Non-pigmented ciliary epithelial cell (primary cell): ENCODE results near the gene TOX3.

ENCODE experiments used
- DNase-seq: peaks from one replicate; pipeline ENCODE4 v3.0.0-alpha.2; 2010; ENCODE audit warnings: low read depth

The TOX3 gene

DNA sequence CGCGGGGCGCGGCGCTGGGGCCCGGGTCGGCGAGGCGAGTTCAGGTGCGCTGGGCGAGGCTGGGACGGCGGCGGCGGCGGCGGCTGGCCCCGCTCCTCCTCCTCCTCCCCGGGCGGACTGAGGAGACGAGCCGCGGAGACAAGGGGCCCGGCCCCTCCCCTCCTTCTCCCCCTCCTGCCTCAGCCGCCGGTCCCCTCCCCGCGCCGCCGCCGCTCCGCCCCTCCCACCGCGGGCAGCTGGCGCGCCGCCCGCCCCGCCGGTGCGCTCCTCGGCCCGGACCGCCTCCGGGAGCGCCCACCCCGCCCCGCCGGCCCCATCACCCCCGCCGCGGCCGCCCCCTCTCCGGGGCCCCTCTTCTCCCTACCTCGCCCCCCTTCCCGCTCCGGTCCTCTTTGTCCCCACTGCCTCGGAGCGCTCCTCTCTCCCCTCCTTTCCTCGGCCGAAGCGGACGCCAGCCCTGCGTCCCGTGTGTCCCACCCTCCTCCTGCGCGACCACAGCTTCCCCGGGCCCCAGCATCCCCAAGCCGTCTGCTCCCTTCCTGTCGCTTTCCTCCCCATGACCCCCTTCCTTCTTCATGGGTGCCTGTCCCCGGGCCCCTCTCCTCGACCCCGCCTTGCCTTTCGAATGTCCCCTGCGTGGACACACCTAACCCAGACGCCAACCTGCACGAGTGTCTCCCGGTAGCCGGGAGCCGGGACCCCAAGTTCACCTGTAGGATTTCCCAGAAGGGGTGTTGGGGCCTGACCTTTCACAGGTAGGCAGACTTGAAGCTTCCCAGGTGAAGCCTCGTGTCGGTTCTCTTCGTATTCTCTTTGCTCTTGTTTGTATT is at the start of gene TOX3:
Gene TOX3 (minus strand): TSS at position 140 of the 830 bp plus-strand sequence. CDS start 420 bp downstream, outside the sequence.
- no peak for DNase-seq

DNA sequence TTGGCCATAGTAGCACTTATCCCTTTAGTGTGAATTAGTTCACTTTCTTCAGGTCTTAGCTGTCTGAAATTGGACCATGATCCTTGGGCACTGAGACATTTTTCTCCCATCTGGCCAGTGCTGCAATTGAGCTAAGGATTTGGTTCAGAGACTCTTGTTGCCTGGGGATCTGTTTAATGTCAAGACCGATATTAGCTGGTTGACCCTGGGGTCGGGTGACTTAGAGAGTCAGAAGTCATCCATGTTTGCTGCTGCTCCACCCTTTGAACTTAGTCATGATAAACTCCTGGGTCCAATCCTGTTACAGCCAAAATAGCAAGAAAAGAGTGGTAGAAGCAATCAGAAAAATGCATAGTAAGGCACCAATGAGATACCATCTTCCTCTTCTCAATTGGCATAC is 45.8 kb upstream of the TOX3 start:
- no peak for DNase-seq

DNA sequence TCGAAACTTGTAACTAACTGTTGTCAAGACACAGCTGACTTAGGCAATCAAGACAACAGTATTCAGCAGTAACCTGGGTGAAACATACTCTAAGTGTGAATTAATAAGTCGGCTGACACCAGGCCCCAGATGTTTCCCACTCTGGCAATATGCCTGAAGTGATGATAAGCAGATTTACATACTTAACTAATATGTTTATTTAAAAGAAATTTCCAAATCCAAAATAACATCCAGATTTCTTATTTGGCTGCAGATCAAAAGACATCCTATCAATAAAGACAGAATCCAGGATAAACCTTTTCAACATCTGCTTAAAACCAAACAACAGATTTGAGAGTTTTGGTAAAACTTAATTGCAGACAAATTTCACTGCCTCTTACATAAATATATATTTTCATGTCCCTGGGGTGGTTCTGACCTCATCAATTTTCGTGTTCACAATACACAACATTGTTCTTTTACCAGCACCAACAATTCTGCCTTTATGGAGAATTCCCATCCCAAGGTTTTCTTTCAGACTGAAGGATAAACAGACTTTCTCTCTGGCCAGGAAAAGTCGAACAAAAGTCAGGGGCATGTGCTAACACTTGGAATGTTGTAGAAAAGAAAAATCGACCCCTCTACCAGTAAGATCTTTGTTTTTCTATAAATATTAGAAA is 45.1 kb upstream of the TOX3 start:
- DNase-seq: no peak

DNA sequence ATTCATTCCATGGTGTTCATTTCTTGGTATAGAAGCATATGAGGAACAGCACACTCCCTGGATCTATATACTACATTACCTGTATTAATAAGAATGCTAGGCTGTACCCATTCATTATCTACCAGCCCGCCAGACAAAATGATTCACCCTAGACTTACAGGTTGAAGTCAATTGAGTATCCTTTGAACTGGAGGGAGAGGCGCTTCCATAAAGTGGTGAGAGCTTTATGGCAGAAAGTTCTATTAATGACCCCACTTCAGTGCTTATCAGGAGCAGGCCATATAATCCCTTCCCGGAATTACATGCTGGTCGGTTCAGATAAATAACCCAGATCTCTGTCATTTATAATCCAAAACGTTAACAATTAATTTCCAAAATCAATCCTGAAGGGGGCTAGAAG is 44.5 kb upstream of the TOX3 start:
- DNase-seq: no peak

DNA sequence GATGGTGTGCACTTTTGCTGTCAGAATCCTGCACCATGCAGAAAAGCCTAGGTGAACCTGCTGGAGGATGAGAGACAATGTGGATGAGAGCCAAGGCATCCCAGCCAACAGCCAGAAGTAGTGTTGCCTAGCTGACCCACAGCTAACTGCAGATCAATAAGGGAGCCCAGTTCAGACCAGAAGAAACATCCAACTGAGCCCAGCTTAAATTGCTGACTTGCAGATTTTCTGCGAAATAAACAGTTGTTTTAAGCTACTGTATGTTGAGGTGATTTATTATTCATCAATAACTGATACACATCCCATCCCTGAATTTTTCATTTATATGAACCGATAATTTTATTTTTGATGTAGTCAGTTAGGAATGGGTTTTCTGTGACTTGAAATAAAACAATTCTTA is 39.2 kb upstream of the TOX3 start:
- DNase-seq: no peak

DNA sequence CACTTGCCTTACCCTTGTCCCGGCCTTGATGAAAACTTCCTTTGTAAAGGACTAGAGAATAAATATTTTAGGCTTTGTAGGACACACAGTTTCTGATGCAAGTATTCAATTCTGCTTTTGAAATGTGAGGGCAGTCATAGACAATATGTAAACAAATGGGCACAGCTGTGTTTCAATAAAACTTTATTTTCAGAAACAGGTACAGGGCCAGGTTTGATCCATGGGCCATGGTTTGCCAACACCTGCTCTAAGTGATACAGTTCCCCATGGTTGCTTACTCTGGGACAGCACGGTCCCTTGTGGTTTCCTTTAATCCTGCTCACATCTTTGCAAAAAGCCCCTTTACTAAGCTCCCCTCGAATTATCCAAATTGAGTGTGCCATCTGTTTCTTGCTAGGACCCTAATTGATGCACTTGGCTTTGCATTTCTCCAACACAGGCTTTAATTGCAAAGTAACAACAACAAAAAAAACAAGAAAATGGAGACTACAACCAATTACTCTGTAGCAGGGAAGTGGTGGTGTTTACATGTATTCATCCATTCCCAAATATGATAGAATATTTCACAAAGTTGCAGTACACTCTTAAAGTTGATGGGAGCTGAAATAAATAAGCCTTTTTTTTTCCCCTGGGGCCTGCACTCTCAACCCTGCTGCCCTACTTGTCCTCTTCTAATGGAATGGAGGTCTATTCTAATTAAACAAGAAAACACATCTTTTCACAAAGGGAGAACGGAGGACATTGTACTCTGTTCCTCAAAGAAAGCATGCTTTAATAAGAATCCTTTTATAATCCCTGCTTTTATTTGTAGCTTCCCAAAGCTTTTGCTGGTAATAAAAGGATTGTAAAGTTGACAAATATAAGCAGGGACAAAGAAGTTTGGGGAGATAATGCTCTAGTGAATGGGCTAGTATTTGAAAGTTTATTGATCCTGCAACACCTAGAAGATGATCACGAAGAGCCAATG is 37.7 kb upstream of the TOX3 start:
- no peak for DNase-seq

DNA sequence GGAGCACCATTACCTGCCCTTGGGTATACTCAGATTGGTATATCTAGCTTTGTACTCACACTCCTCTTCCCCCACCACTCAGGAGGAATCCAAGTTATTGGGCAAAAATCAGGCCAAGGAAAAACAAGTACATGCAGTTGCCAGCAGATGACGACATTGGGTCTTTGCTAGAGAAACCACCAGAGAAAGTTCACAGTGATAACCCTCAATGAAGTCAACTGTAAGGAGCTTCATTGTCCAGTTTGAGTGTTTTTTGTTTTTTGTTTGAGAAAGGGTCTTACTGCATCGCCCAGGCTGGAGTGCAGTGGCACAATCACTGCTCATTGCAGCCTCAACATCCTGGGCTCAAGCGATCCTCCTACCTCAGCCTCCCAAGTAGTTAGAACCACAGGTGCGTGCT is 34.6 kb upstream of the TOX3 start:
- no peak for DNase-seq

DNA sequence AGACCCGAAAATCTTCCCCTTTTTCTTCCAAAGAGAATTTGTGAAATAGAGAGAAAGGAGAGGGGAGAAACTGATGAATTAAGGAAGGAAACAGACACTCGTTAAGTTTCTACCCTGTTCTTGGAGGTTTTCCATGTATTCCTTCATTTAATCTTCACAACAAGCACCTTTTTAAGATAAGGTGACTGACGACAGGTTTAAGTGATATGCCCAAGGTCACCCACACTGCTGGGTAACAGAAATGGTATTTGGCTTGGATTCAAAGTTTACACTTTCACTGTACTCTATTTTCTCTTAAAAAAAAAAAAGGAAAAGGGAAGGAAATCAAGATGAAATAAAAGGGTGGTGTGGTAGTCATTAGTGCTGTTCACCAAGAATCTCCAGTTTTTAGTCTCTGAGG is 33.5 kb upstream of the TOX3 start:
- DNase-seq: no peak

DNA sequence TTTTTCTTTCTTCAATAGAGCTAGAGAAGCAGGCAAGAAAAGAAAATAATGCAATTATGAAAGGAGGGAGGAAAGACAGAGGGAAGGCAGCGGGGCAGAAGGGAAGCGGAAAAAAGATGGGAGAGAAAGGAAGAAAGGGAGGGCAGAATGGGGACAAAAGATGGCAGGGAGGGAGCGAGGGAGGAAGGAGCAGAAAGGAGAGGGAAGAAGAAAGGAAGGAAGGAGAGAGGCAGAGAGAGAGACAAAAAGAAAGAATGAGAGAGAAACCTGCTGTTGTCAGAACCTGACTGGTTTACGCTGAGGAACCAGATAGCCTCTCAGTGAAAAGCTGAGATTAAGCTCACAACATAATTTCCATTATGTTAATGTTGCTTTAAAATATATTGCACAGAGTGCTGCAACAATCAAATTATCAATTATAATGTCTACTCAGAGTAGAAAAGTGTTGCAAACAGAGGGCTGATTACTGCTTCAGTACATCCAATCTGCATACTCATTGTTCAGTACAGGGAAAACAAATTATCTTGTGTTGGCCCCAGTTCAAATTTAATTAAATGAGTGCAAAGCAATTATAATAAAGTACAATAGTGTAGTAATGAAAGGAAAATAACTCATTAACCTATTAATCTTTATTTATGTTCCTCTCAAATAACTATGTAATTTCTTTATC is 32.0 kb upstream of the TOX3 start:
- DNase-seq: no peak

DNA sequence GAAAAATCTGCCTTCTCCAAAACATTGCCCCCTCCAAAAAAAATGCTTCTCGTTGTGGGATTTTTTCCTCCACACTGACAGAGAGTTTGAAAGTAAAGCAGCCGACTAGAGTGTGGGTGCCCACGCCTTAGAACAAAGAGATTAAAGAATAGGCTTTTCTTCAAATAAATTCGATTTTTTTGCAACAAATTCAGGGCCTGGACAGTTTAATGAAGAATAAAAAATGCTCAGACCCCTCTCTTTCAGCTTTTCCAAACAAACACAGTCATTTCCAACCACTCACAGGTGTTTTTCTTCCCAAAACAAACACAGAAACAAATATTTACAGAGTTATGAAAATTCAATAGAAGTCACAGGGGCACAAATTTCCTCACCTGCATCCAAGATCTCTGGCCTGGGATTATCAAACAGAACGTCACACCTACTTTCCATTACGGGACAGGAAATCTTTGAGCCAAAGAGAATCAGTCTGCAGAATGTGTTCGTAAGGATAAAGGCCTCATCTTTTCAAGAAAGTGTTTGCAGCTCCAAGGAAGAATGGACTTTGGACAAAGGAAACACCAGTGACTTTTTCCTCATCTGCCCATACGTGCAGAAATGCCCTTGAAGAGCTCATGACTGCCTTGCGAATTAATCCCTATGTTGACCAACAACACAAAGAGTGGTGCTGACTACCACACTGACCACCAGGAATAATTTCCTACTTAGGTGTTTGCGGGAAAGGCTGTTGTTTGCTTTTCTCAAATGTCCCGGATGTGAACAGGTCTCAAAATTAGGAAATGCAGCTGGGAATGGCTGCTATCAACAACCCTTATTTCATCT is 31.3 kb upstream of the TOX3 start:
- DNase-seq: no peak

DNA sequence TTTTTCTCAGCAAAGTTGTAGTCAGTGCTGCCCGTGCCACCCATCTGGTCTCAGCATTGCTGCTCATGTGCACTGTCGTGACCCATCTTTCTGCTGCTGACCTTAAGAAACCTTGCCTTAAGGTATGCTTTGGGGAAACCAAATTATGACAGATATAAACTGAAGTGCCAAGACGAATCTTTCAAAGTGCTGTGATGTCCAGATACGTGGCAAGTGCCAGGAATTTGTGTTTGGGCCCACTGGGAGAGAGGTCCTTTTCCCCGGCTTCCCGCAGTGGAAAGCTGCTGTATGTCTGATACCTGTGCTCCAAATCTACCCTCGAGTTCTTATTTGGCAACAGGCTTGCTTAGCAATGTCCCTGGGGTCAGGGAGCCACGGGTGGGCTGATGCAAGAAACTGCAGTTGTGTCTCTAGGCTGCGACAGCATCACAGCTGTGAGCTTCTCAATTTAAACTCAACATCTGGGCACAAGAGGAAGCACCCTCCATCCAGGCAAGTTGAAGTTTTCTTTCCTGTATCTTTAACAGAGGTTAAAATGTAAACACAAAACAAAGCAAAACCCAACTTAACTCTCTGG is 30.3 kb upstream of the TOX3 start:
- DNase-seq: no peak

DNA sequence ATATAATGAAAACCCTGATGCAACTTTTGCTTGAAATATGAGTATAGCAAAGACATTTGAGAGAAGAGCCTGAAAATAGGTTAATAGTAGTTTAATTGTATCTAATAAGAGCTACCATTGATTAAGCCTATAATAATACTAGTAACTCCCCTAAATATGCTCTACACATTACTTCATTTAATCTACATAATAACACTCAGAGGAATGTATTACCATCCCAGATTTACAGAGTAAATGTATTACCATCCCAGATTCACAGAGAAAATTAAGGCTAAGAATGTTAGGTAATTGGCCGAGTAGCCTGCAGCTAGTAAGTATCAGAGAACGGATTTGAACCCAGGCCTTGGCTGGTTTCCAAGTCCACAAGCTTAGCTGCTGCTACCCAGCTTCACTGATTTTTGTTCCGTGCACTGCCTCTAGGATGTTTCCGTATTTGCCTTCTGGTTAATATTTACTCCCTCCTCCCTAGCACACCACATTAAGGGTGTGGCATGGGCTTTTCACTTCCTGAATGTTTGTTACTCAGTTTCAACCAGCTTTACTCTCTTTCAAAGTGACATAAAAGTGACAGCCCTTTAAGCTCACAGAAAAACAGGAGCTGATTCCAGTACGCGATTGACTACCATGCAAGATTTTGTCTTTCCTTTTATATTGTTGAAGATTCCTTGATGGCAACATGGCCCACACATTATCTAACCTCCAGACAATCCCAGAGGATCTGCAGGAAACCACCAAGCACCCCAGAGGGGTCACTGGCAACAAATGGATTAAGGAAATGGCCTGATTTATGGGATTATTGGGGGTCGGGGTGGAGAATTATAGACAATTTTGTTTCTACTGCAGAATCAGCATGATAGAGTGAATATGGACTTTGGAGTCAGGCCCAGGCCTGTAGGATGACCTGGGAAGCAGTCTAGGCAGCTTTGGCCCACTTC is 26.7 kb upstream of the TOX3 start:
- DNase-seq: no peak

DNA sequence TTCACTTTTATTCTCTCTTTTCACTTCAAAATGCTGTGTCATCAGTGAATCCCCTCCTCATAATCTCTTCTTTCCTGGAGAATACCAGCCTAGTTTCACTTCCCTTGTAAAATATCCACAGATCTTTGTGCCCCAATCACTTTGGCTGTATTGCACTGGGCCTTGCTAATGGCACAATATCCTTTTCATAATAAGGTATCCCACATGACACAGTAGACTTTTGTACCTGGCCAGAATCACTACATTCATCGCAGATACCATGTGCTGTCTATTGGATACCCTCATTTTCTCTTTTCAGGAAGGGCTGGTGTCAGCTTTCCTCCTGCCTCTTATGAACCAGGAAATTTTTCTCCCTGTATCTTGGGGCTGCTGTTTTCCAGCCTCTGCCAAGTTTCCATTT is 25.7 kb upstream of the TOX3 start:
- no peak for DNase-seq

DNA sequence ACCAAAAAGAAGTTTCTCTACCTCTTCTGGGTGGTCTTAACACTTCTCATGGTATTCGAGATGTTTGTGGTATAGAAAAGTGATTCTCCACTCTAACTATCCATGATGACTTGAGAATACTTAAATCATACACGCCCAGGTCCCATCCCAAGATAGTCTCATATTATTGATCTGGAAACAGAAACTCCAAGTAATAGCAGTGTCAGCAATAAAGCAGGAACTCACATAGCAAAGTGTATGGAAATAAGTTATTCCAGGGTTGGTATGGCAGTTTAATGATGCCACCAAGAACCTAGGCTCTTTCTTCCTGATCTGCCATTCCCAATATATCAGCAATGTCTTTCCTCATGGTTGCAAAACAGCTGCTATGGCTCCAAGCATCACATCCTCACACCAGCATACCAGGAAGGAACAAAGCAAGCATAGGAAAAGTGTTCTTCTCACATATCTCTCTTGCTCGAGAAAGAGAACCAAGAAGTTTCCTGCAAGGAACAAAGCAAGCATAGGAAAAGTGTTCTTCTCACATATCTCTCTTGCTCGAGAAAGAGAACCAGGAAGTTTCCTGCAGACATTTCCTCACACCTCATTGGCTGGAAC is 23.6 kb upstream of the TOX3 start:
- no peak for DNase-seq

DNA sequence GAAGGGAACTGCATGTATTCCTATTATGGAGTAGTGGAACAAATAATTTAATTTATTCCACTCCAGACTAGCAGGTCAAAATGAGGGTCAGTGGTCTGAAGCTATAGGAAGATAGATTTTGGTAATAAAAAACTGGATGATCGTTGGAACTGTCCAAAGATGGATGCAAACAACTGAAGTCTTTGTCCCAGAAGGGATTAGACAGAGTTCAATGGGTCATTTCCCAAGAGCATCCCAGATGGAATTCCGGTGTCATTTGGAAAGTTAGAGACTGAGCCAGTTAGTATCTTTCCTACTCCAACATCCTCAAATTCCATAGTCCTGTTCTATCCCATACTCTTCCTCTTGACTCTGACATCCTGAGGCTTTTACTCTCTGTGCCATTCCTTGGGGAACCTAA is 22.8 kb upstream of the TOX3 start:
- DNase-seq: no peak

DNA sequence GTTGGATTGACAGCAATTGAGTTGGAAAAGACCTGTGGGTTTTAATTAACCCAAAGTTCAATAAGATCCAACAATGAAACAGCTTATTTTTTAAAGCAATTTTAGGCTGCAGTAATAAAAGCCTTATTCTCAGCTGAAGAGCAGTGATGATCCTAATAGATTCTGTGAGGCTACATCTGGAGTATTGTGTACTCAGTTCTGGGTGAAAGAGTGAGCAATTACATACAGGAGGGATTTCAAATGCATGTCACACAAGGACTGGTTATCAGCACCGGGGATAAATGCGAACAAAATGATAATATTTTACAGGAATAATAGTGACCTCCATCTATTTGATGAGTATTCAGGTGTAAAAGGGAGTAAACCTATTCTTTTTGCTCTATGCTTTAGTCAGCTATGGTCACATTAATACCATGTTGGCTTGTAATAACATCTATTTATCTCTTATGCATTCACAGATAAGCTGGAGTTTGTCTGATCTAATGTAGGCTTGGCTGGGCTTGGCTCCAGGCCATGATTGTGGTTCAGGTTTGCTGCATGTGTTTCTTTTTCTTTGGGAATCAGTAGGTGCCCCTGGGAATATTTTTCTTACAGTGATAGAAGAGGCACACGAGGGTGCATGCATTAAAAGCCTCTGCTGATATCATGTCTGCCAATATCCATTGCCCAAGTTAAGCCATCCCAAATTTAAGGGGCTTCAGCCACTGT is 22.2 kb upstream of the TOX3 start:
- no peak for DNase-seq

DNA sequence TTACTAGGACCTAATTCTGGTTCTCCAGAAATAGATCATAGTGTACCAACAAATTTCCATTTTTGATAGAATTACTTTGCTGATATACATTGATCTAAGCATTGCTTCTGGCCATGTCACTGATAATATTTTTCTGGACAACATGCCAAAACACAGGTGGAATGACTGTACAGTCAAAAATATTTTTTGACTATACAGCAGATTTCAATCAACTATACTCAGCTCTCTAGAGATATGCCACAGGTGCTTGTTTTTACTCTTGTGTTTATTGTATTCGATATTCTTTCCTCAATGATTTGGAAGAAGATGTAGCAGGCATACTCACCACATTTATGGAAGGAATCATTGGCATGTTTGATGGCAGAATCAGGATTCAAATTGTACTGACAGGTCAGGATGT is 21.6 kb upstream of the TOX3 start:
- DNase-seq: no peak

DNA sequence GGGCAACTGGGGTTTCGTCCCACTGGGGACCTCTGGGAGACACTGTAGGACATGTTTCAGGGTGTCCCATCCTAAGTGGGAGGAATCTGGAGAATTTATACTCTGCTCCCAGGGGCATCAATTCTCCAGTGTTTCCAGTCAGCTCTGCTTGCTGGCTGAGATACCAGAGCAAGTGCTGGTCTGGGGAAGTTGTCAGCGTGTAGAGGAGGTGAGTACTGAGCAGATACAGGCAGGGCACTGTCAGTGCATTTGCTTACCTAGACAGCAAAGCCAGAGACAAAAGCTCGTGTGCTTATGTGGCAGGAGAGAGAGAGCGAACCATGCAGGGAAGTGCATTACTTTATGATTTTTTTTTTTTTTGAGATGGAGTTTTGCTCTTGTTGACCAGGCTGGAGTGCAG is 20.2 kb upstream of the TOX3 start:
- DNase-seq: no peak
